Epithelial cell of esophagus (primary cell): ENCODE data around the gene PRR33.
"Not testable (repeated sequence)": the region's sequence is repeated elsewhere in the genome, so short reads cannot be mapped to it uniquely, and the experiment has no call there.

Source experiments
- DNase-seq: peaks from one replicate; pipeline ENCODE4 v3.0.0; 2010; ENCODE audit warnings: low read depth
- H3K4me3 ChIP-seq: 2 replicates; pipeline ENCODE4 v1.5.1; 2011; ENCODE audit warnings: mild to moderate bottlenecking, low read length, control low read depth
- TF ChIP-seq, protein P1 (sequence below): IDR thresholded peaks from 2 replicates; pipeline ENCODE4 v1.5.1; 2011; ENCODE audit warnings: low read depth, mild to moderate bottlenecking, low read length, control low read depth, inconsistent platforms; ENCODE audit not compliant: insufficient read depth; ENCODE audit errors: missing control alignments

Gene PRR33

DNA sequence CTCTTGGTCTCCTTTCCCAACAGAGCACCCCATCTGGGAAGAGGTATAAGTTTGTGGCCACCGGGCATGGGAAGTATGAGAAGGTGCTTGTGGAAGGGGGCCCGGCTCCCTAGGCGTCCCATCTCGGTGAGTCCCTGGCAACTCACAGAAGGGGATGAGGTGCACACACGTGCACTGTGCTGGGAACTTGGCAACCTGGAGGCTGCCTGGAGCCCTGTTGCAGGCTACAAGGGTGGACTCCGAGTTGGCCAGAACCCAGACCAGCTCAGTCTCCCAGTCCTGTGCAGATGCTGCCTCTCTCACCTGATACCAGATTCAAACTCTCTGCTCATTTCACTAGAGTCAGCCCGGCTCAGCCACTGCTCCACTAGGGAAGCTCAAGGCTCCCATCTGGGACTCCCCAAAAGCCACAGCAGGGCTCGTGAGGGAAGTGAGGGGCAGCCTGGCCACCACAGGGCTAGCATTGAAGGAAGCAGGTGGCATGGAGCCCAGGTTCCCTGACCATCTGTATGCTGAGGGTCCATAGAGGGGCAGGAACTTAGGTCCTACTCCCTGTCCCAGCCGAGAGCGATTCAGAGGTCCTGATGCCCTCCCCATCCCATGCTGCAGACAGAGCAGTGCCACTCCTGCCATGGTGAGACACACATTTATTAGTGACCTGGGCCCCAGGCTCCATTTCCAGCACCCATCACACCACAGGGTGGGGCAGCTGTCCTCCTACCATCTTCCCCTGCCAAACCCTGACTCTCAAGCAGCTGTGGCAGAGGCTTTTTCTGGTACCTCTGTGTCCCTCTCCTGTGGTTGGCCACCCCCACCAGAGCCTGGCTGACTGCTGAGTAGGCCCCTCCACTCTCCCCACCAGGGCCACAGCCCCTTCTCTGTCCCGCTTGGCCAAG lies 4.0 kb downstream of the PRR33 start:
- H3K4me3 ChIP-seq, result no peak overlapping the region
- TF ChIP-seq, protein P1, sequence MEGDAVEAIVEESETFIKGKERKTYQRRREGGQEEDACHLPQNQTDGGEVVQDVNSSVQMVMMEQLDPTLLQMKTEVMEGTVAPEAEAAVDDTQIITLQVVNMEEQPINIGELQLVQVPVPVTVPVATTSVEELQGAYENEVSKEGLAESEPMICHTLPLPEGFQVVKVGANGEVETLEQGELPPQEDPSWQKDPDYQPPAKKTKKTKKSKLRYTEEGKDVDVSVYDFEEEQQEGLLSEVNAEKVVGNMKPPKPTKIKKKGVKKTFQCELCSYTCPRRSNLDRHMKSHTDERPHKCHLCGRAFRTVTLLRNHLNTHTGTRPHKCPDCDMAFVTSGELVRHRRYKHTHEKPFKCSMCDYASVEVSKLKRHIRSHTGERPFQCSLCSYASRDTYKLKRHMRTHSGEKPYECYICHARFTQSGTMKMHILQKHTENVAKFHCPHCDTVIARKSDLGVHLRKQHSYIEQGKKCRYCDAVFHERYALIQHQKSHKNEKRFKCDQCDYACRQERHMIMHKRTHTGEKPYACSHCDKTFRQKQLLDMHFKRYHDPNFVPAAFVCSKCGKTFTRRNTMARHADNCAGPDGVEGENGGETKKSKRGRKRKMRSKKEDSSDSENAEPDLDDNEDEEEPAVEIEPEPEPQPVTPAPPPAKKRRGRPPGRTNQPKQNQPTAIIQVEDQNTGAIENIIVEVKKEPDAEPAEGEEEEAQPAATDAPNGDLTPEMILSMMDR, result no peak
- no peak for DNase-seq

DNA sequence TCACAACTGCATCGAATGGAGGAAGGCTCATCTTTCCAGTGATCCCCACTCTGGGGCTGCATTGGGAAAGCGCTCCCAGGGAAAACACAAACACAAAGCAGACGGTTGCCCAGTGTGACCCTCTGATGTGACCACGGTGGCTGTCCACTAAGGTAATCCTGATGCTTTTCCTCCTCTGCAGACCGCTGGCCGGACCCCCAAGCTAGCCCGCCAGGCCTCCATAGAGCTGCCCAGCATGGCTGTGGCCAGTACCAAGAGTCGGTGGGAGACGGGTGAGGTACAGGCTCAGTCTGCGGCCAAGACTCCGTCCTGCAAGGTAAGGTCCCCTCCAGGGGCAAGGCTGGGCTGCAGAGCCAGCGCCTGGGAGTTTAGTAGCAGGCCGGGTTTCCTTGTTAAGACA lies 5.1 kb downstream of the PRR33 start:
- DNase-seq, H3K4me3 ChIP-seq: not testable (repeated sequence)

DNA sequence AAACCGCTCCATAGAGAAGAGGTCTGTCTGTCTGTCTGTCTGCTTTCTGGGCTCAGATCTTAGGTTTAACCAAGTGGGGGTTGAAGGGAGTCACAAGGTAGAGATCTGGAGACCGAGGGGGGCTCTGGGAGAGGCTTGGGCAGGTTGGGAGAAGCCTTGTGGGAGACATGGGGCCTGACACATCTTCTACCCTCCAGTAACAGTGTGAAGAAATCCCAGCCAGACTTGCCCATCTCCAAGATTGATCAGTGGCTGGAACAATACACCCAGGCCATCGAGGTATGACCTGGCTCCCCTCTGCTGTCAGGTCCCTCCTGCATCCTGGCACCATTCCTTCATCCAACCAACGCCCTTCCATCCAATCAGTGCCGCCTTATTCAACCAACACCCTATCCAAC lies 7.4 kb downstream of the PRR33 start:
- no peak overlapping the region for H3K4me3 ChIP-seq
- DNase-seq, result no peak
- TF ChIP-seq, protein P1, result no peak

- H3K4me3 ChIP-seq, result no peak overlapping the region
- TF ChIP-seq, protein P1, result no peak
- DNase-seq, result no peak
These were observed 8.1 kb downstream of the PRR33 start for GRCh38 chr11:1883346-1884302.

DNA sequence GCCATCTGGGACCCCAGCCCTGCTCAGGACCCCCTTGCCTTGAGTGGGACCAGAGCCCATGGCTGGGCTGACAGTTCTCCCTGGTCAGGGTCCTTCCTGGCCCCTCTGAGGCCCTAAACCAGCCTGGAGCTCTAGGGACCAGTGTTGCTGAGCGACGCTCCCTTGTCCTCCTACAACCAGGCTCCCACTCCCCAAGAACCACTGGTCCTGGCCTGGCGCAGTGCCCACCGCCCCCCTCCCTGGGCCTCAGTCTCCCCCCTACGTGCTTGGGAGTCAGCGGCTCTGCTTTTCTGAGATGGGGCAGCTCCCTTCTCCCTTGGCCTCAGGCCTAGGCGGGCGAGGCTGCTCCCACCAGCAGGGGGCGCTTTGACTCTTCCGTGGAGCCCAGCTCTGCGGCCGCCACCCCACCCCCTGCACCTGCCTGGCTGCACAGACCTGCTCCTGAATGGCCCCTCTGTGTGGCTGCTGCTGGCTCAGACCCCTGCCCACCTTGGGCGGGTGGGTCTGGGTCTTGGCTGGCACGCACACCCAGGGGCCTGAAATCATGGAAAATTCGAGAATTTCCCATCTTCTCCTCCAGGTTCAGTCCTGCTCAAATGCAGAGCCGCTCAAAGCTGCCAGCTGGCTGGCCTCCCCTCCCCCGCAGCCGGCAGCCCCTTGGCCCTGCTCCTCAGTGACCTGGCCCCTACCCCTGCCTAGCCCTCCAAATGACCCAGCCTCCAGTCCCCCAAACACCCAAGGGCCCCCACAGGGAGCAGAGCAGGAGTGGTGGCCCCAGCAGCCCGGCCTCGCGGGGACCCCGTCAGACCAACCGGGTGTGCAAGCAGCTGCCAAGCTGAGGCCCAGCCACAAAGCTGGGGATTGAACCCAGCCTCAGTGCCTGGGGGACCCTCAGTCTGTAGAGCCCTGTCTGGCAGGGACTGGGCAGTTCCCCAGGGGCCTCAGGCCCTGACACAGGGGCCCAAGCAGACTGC lies 9.1 kb downstream of the PRR33 start:
- DNase-seq, result peak; percentile 76
- TF ChIP-seq, protein P1, result peak; percentile 83
- H3K4me3 ChIP-seq, result no peak overlapping the region

GRCh38 chr11:1881442-1882264 lies 10.0 kb downstream of the PRR33 start:
- no peak for DNase-seq
- TF ChIP-seq, protein P1, result no peak
- no peak overlapping the region for H3K4me3 ChIP-seq
